H1 (cell line): ENCODE measurements around the gene PRLHR. TPM values are rescaled to one million over a fixed set of nuclear protein-coding genes. Genes with fewer than 3 reads are reported as not detected.

Experiments used
- CHD2 ChIP-seq: IDR thresholded peaks from 2 replicates; pipeline ENCODE4 v1.6.1; 2012; ENCODE audit warnings: low read length, improper control_type of control experiment
- KDM4A ChIP-seq: IDR thresholded peaks from one replicate; pipeline ENCODE4 v1.7.1; 2012; ENCODE audit warnings: low read depth, mild to moderate bottlenecking, moderate library complexity, low read length, inconsistent platforms; ENCODE audit not compliant: severe bottlenecking
- RNF2 ChIP-seq: fragments of 200-900, 300-1000 bp; sonication (generic); IDR thresholded peaks from 2 replicates; pipeline ENCODE4 v1.7.1; 2016; ENCODE audit warnings: borderline replicate concordance, low read depth, mild to moderate bottlenecking, antibody characterized with exemption, low read length; ENCODE audit not compliant: poor library complexity, severe bottlenecking; ENCODE audit errors: missing control alignments
- YY1 ChIP-seq: IDR thresholded peaks from 2 replicates; pipeline ENCODE4 v1.6.1; 2011; ENCODE audit warnings: low read depth, mild to moderate bottlenecking, low read length
- polyA plus RNA-seq, 7 experiments: library from polyadenylated mRNA; depleted of rRNA in 3 of 7; stranded (reverse) in 5 of 7; unstranded in 2 of 7; fragments of >200 nt in 5 of 7; fragments of 200-250 nt in 2 of 7; gene quantifications; 1 replicate in 5 of 7; 2 replicates in 1 of 7; 4 replicates in 1 of 7; pipeline versions ENCODE4 v1.2.1 to v1.2.3, GENCODE V29; 2011 to 2013; ENCODE audit warnings: missing spikeins in 2 of 7, mixed read lengths in 2 of 7
- total RNA-seq: library from RNA; stranded (reverse); fragmentation: NEBNext Ultra II Directional; extraction: Animal tissue kit (Norgen Biotek cat#: 25700); gene quantifications from 2 replicates; pipeline ENCODE4 v1.2.1, GENCODE V29; 2021
- TF ChIP-seq, protein P1 (sequence below): IDR thresholded peaks from 2 replicates; pipeline ENCODE4 v1.6.1; 2012; ENCODE audit warnings: low read length, inconsistent platforms

PRLHR gene
- total and polyA plus RNA-seq, 2 of the 8 experiments (the other 6 are each of a cell fraction or from before 2014, with no cell fraction given), result not detected

DNA sequence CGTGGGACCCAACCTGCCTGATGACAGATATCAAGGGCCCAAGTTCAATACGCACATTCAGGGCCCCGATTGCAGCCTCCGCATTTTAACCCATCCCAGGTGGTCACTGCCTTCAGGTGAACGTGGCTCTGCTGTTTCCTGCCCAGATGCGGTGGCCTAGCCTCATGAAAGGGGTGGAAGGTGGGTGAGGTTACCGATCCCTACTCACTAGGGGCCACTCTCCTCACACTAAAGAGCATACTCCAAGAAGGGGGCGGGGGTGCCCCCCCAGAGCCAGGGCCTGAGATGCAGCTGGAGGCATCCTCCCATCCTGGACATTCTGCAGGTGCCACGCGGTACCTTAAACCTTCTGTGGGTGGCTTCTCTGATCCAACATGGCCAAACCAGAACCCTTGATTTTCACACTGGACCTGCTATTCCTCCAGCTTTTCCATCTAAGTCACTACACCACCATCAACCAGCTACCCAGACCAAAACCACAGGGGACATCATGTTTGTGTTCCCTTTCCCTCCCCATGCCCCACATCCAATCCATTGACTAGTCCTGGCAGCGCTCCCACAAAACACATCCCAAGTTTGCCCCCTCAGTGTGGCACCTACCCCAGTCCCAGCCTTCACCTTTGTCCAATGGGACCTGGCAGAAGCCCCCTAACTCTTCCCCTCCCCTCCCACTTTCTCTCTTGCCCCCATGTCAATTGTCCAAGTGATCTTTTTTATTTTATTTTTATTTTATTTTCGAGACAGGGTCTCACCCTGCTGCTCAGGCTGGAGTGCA is 30.0 kb downstream of the PRLHR start (continued):
- TF ChIP-seq, protein P1, sequence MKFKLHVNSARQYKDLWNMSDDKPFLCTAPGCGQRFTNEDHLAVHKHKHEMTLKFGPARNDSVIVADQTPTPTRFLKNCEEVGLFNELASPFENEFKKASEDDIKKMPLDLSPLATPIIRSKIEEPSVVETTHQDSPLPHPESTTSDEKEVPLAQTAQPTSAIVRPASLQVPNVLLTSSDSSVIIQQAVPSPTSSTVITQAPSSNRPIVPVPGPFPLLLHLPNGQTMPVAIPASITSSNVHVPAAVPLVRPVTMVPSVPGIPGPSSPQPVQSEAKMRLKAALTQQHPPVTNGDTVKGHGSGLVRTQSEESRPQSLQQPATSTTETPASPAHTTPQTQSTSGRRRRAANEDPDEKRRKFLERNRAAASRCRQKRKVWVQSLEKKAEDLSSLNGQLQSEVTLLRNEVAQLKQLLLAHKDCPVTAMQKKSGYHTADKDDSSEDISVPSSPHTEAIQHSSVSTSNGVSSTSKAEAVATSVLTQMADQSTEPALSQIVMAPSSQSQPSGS, result no peak
- TF ChIP-seq YY1, result no peak
- TF ChIP-seq CHD2, result no peak
- TF ChIP-seq KDM4A, result no peak
- no peak for TF ChIP-seq RNF2
